Liver (tissue), 3 donors: Measurements from ENCODE around the gene XKR7.

Experiments
- HNF4A ChIP-seq, 2 donors: conservative IDR thresholded peaks; 2 replicates each; pipeline ENCODE4 v1.6.1; 2016; ENCODE audit warnings: antibody characterized with exemption in 2 of 2, mild to moderate bottlenecking in 2 of 2
- TF ChIP-seq, protein P1 (sequence below): IDR thresholded peaks from 2 replicates; pipeline ENCODE4 v1.6.1; 2016; ENCODE audit warnings: antibody characterized with exemption
- TF ChIP-seq, protein P2 (sequence below): fragments of 150-350 bp; IDR thresholded peaks from 2 replicates; pipeline ENCODE4 v1.5.1; 2017; ENCODE audit warnings: improper control_type of control experiment, low read depth, low read length; ENCODE audit not compliant: missing input control
- TF ChIP-seq, protein P3 (sequence below): IDR thresholded peaks from 2 replicates; pipeline ENCODE4 v1.6.1; 2016; ENCODE audit warnings: antibody characterized with exemption, mild to moderate bottlenecking
- donor health status: healthy.
- donor health status: healthy.

DNA sequence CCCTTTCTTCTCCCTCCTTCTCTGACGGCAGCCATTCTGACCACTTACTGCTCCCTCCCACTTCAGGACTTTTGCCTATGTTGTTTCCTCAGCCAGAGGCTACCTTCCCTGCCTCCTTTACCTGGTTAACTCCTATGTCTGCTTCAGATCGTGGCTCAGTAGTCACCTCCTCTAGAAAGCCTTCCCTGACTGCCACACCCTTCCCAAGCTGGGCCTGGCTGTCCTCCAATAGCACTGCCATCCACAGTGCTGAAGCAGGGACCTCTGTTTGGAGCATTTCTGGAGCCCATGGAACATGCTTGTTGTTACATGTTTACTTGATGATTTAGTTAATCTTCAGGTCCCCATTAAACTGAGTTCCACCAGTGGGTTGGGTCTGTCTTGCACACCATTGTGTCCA, 13.8 kb downstream of the XKR7 start:
- no peak for TF ChIP-seq HNF4A (conservative IDR thresholded peaks at IDR 0.05)
- TF ChIP-seq, protein P1, sequence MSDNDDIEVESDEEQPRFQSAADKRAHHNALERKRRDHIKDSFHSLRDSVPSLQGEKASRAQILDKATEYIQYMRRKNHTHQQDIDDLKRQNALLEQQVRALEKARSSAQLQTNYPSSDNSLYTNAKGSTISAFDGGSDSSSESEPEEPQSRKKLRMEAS: no peak
- TF ChIP-seq, protein P2, sequence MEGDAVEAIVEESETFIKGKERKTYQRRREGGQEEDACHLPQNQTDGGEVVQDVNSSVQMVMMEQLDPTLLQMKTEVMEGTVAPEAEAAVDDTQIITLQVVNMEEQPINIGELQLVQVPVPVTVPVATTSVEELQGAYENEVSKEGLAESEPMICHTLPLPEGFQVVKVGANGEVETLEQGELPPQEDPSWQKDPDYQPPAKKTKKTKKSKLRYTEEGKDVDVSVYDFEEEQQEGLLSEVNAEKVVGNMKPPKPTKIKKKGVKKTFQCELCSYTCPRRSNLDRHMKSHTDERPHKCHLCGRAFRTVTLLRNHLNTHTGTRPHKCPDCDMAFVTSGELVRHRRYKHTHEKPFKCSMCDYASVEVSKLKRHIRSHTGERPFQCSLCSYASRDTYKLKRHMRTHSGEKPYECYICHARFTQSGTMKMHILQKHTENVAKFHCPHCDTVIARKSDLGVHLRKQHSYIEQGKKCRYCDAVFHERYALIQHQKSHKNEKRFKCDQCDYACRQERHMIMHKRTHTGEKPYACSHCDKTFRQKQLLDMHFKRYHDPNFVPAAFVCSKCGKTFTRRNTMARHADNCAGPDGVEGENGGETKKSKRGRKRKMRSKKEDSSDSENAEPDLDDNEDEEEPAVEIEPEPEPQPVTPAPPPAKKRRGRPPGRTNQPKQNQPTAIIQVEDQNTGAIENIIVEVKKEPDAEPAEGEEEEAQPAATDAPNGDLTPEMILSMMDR: no peak
- TF ChIP-seq, protein P3, sequence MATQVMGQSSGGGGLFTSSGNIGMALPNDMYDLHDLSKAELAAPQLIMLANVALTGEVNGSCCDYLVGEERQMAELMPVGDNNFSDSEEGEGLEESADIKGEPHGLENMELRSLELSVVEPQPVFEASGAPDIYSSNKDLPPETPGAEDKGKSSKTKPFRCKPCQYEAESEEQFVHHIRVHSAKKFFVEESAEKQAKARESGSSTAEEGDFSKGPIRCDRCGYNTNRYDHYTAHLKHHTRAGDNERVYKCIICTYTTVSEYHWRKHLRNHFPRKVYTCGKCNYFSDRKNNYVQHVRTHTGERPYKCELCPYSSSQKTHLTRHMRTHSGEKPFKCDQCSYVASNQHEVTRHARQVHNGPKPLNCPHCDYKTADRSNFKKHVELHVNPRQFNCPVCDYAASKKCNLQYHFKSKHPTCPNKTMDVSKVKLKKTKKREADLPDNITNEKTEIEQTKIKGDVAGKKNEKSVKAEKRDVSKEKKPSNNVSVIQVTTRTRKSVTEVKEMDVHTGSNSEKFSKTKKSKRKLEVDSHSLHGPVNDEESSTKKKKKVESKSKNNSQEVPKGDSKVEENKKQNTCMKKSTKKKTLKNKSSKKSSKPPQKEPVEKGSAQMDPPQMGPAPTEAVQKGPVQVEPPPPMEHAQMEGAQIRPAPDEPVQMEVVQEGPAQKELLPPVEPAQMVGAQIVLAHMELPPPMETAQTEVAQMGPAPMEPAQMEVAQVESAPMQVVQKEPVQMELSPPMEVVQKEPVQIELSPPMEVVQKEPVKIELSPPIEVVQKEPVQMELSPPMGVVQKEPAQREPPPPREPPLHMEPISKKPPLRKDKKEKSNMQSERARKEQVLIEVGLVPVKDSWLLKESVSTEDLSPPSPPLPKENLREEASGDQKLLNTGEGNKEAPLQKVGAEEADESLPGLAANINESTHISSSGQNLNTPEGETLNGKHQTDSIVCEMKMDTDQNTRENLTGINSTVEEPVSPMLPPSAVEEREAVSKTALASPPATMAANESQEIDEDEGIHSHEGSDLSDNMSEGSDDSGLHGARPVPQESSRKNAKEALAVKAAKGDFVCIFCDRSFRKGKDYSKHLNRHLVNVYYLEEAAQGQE: no peak
